Inflammatory macrophage treated with lipopolysaccharide for 4 hours (primary cell): ENCODE results near the gene DNAL1.
"Not testable (repeated sequence)": the region's sequence is repeated elsewhere in the genome, so short reads cannot be mapped to it uniquely, and the experiment has no call there.

Source experiments
- DNase-seq: peaks from one replicate; pipeline ENCODE4 v3.0.0-alpha.2; 2020

DNAL1 gene

GRCh38 chr14:73644531-73645247, at the start of gene DNAL1:
DNAL1 (plus strand) TSS chr14:73644986; CDS start chr14:73645040, 54 bp downstream.
- peak; percentile 94 for DNase-seq

DNA sequence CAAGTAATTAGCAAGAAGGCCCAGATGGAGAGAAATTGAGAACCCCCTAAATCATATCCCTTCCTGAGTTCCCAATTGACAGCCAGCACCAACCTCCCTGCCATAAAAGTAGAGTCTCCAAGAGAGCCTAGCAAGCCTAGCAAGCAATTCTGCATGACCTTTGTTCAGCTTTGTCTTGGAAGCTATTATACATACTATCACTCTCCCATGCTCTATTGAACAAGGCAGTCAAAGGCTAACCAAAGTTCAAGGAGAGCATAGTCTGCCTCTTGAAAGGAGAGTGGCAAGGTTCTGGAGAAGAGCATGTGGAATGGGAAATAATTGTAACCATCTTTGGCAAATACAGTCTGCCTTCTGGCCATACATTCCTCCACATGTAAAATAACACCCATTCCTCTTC, 45.3 kb upstream of the DNAL1 start:
- no peak for DNase-seq

DNA sequence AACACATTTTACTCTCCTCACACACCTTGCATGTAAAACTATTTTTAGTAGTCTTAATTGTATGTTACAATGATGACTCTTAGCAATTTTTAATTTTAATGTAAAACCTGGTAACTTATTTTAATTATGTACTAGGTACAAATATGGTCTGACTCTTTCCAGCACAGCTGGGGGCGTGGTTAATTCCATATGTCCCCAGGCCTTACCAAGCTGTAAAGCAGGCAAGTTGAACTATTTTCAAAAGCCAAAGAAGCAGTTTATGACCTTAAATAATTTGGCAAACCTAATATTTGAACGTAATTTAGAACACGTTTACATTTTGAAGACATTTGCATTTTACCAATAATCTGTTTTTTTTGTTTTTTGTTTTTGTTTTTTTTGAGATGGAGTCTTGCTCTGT, 41.8 kb upstream of the DNAL1 start:
- DNase-seq, result no peak

- no peak for DNase-seq
These were observed 38.5 kb upstream of the DNAL1 start for GRCh38 chr14:73606271-73606670.

DNA sequence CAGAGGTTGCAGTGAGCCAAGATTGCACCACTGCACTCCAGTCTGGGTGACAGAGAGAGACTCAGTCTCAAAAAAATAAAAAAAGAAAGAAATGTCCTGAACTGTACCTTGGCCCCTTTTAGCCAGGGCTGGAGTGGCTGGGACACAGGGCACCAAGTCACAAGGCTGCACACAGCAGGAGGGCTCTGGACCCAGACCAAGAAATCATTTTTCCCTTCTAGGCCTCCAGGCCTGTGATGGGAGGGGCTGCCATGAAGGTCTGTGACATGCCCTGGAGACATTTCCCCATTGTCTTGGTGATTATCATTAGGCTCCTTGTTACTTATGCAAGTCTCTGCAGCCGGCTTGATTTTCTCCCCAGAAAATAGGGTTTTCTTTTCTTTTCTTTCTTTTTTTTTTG, 37.5 kb upstream of the DNAL1 start:
- DNase-seq, result no peak

DNA sequence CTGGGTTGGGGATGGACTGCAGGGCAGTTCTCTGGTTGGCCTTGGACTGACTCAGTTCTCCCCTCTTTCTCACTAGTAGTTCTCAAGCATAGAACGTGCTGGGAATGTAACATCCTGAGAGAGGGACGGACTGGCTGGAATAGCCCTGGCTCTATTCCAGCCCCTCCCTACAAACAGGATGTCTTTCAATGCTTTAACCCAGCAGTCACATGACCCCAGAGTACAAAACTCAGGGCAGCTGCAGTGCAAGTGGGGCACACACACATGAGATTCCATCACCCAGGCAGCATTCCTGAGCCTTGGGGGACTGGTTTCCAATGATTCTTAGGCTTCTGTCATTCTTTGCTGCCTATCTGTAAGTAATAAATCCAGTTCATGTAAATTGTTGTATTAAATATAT, 34.1 kb upstream of the DNAL1 start:
- DNase-seq, result no peak

GRCh38 chr14:73612339-73613045, 32.3 kb upstream of the DNAL1 start, which contains the start of gene ACOT6:
ACOT6 (plus strand) TSS chr14:73612517; CDS start chr14:73612572, 55 bp downstream.
- DNase-seq, result peak; percentile 70

GRCh38 chr14:73613046-73613383, 31.8 kb upstream of the DNAL1 start:
- DNase-seq, result peak; percentile 6

- no peak for DNase-seq
These were observed 31.3 kb upstream of the DNAL1 start for GRCh38 chr14:73613419-73613963.

DNA sequence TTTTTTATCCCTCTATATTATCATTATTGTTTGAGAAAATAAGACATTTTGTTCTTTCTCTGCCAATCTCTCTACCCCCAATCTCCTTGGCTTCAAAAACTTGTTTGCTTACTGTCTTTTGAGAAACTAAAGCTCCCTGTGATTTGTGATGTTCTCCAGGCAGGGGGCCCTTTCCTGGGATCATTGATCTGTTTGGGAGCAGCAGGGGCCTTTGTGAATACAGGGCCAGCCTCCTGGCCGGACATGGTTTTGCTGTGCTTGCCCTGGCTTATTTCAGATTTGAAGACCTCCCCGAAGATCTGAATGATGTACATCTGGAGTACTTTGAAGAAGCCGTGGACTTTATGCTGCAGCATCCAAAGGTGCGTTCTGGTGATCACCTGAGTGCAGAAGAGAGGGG, 28.0 kb upstream of the DNAL1 start:
- no peak for DNase-seq

DNA sequence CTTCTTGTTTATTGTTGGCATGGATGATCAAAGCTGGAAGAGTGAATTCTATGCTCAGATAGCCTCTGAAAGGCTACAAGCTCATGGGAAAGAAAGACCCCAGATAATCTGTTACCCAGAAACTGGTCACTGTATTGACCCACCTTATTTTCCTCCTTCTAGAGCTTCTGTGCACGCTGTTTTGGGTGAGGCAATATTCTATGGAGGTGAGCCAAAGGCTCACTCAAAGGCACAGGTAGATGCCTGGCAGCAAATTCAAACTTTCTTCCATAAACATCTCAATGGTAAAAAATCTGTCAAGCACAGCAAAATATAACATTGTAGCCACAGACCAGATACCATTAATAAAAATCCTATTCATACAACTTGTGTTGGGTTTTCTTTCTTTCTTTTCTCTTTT, 25.3 kb upstream of the DNAL1 start:
- no peak for DNase-seq

DNA sequence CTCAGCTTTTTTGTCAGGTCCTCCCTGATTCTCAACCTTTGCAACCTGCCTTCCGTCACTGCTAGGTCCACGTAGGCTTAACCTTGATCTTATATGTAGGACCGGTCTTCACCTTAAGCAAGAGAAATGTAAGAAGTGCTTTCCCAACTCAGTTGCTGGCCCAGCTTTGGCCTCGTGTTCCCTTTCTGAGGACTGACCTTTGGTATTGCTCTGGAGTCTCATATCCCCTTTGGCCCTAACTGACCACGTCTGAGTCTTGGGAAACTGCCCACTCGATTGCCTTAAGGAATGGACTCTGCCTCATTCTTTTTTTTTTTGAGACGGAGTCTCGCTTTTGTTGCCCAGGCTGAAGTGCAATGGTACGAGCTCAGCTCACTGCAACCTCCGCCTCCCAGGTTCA, 24.5 kb upstream of the DNAL1 start:
- peak; percentile 10 for DNase-seq

- DNase-seq, result peak; percentile 8
These were observed 21.2 kb upstream of the DNAL1 start for GRCh38 chr14:73623504-73624054.

GRCh38 chr14:73625706-73626105, 19.1 kb upstream of the DNAL1 start:
- DNase-seq, result no peak

DNA sequence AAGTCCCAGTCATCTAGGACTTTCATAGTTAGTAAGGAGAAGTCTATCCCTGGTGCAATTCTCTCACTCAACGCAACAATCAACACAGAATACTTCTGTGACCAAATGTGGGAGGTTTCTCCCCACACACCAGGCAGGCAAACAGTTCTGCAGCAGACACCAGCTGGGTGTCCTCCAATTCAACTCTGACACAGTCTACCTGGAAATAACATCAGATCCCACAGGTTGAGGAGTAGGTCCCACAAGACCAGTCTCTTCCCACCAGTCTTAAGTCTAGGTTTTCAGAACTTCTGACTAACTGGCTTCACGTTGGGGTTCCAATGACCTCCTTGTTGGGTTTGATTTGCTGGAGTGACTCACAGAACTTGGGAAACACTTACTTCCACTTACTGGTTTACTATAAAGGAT, 17.6 kb upstream of the DNAL1 start:
- DNase-seq, result peak; percentile 89

DNA sequence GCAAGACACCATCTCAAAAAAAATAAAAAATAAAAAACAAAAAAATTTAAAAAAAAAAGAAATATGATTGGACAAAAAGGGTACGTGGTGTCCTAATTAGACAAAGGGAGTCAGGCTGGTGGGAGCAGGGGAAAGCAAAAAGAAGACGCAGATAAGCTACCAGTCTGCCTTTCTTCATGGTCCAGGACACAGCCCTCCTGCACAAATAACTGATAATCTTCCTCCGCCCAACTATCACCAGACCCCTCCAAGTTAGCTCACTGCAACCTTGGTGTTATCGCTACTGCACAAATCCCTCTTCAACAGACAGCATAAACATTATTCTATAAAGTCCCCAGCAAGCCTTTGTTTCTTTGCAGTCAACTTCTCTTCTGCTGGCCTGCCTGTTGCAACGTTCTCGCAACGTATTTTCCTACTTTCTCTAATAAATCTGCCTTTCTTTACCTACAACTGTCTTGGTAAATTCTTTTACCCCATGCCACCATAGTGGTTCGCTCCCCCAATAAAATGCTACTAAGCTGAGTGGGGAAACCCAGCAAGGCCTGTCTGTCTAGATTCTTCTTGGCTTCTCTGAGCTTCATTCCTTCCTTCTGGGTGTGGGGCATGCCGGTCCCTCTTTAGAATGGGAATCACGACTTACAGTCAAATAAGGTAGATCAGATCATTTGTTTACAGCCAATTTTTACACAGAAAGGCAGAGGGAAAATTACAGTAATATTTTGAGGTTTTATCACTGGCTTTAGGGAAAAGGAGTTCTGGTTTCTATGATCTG, 14.6 kb upstream of the DNAL1 start:
- DNase-seq, result no peak

DNA sequence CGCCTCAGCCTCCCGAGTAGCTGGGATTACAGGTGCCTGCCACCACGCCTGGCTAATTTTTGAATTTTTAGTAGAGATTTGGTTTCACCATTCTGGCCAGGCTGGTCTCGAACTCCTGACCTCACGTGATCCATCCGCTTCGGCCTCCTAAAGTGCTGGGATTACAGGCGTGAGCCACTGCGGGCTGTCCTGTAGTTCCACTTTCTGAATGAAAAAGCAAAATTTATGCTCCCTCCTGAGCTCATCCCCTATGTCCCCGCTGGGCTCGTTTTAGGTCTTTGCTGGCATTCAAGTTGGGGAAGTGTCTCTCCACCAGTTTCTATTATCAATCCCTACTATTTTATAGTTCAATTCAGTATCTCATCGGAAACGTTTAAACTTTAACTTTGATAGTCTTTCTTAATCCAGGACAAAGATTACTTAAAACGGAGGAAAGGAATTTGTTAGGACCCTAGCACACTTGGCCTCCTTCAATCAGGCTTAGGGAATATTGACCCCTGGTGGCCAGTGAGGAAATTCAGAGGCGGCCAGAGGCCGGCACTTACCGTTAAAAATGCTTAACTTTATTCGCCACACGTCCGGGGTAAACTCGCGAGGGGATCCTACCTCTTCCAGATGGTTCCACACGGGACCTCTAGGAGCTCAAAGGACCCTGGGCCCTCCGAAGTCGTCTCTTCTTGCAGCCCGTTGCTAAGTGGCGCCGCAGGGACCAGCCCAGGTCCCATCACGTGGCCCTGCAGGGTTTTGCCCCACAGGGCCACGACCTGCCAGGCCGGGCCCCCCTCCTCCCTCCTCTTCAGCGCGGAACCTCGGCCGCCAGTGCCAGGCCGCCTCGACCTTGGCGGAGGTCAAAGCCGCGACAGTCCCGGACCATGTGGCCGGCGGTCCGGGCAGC, 11.4 kb upstream of the DNAL1 start:
- DNase-seq, result peak; percentile 79

DNA sequence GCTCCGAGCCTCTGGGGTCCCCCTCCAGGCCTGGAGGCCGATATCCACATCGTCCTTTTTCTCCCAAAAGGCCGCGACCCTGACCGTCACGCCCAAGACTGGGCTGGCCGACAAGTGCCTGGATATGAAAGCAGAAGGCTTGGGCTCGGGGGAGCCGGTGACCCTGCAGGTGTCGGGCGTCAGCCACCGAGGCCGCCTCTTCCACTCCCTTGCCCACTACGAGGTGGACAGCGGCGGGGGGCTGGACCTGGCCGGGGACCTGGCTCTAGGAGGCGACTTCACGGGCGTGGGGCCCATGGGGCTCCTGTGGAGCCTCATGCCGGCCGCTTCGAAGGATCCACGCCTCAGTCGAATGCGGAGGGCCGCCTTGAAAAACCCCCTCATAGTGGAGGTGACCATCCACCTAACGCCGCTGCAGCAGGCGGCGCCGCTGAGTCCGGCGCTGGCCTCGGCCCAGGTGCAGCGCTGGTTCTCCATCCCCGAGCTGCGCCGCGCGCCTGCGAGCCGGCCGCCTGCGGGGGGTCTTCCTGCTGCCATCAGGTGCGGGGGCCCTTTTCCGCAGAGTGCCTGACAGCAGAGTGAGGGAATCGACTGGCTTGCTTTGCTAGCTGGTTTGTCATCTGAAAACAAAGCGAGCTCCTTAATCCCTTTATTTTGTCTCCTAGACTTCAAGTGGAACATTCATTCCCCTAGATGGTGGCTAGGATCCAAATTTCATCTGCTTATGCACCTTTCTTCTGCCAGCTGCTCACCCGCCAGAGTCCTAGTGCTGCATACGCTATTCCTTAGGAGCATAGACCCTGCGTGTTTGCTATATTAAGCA, 10.6 kb upstream of the DNAL1 start:
- no peak for DNase-seq

DNA sequence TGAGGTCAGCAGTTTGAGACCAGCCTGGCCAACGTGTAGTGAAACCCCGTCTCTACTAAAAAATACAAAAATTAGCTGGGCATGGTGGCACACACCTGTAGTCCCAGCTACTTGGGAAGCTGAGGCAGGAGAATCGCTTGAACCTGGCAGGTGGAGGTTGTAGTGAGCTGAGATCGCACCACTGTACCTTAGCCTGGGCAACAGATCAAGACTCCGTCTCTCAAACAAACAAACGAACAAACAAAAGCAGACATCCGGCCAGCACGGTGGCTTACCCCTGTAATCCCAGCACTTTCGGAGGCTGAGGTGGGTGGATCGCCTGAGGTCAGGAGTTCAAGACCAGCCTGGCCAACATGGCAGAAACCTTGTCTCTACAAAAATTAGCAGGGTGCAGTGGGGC, 8.4 kb upstream of the DNAL1 start:
- DNase-seq, result not testable (repeated sequence)

DNA sequence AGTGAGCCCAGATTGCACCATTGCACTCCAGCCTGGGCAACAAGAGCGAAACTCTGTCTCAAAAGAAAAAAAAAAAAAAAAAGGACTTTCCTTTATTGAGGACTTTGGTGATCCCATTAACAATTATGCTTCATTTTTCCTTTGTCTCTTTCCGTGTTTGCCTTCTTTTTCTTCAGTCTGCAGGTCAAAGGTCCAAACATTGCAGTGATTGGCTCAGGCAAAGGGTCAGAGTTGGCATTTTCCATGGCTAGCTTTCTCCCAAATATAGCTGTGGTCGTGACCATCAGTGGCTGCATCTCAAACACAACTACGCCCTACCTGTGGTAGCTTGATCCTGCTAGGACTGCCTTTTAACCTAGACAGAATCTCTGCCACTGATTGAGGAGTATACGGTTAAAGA, 7.0 kb upstream of the DNAL1 start:
- DNase-seq, result no peak

DNA sequence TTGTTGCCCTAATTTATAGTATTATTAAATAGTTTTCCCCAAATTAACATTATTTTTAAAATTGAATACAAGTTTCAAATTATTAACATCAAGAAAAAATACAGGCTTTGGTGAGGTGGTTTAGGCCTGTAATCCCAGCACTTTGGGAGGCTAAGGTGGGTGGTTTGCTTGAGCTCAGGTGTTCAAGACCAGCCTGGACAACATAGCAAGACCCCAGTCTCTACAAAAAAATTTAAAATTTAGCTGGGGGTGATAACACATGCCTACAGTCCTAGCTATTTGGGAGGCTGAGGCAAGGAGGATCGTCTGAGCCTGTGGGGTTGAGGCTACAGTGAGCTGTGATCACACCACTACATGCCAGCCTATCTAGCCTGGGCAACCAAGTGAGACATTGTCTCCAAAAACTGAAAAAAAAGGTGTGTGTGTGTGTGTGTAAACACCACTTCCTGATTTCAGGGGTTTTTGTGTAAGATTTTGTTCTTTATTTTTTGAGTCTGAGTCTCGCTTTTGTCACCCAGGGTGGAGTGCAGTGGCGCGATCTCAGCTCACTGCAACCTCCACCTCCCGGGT, 3.9 kb upstream of the DNAL1 start:
- DNase-seq, result no peak
